Esophagus muscularis mucosa (tissue), 3 donors: Measurements from ENCODE around the gene EFCAB8.

Experiments used
- POLR2A ChIP-seq: fragments of 450-650 bp; IDR thresholded peaks from one replicate; pipeline ENCODE4 v1.6.1; 2017; ENCODE audit warnings: antibody characterized with exemption, moderate library complexity, mild to moderate bottlenecking, low read depth
- TF ChIP-seq, protein P1 (sequence below), 3 experiments: fragments of 200-600 bp in 2 of 3; fragments of 450-650 bp in 1 of 3; sonication (generic) in 2 of 3; IDR thresholded peaks; one replicate each; pipeline ENCODE4 v1.5.1; 2017 to 2019; ENCODE audit warnings: antibody characterized with exemption in 3 of 3, mild to moderate bottlenecking in 2 of 3, moderate library complexity in 1 of 3

DNA sequence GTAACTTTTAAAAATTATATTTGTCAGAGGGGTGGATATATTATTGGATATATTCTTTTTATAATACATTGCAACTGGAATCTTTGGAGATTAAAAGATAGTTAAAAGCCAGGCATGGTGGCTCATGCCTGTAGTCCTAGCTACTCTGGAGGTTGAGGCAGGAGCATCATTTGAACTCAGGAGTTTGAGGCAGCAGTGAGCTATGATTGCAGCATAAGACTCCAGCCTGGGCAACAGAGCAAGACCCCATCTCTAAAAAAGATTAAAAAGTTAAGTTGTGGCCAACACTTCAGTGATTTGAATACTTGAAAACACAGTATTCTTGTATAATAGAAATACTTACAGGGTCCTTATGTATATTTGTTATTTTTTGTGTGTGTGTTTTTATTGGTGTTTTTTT, 23.8 kb upstream of the EFCAB8 start:
- TF ChIP-seq, protein P1, sequence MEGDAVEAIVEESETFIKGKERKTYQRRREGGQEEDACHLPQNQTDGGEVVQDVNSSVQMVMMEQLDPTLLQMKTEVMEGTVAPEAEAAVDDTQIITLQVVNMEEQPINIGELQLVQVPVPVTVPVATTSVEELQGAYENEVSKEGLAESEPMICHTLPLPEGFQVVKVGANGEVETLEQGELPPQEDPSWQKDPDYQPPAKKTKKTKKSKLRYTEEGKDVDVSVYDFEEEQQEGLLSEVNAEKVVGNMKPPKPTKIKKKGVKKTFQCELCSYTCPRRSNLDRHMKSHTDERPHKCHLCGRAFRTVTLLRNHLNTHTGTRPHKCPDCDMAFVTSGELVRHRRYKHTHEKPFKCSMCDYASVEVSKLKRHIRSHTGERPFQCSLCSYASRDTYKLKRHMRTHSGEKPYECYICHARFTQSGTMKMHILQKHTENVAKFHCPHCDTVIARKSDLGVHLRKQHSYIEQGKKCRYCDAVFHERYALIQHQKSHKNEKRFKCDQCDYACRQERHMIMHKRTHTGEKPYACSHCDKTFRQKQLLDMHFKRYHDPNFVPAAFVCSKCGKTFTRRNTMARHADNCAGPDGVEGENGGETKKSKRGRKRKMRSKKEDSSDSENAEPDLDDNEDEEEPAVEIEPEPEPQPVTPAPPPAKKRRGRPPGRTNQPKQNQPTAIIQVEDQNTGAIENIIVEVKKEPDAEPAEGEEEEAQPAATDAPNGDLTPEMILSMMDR (IDR thresholded peaks at IDR 0.05): no peak
- TF ChIP-seq POLR2A: no peak
